GM12878 (cell line): ENCODE measurements around the gene PAPPA. TPM values are rescaled to one million over a fixed set of nuclear protein-coding genes. Genes with fewer than 3 reads are reported as not detected.

Experiments
- ATAC-seq: fragments of 200-7000 bp; cut with Tn5 transposase; 3 replicates; pipeline ENCODE4 v1.9.1; 2020; ENCODE audit warnings: mild to moderate bottlenecking, moderate library complexity
- BruUV-seq: library from RNA; stranded (reverse); fragments of 400-500 nt; replicated peaks from 2 replicates; lab custom pipeline; 2021; lab: Mats Ljungman, UMichigan
- CTCF ChIA-PET: fragments of 300-600 bp; sonication (Branson Sonifier 250); formaldehyde crosslinking; extraction: SDS; loops from one replicate; lab custom pipeline; 2021; ENCODE audit warnings: inconsistent platforms; lab: Yijun Ruan, JAX
- POLR2A ChIA-PET: fragments of 350-600 bp; formaldehyde crosslinking; extraction: SDS; loops from one replicate; lab custom pipeline; 2021; ENCODE audit warnings: inconsistent platforms; lab: Charles Lee
- RAD21 ChIA-PET: fragments of 300-600 bp; sonication (Branson Sonifier 250); formaldehyde crosslinking; loops from one replicate; lab custom pipeline; 2023; ENCODE audit warnings: antibody characterized with exemption; ENCODE audit not compliant: unreplicated experiment; lab: Charles Lee
- SMC1A ChIA-PET: fragments of 300-600 bp; sonication (Branson Sonifier 250); formaldehyde crosslinking; loops from one replicate; lab custom pipeline; 2023; ENCODE audit not compliant: unreplicated experiment, uncharacterized antibody; lab: Charles Lee
- DNase-seq: peaks from one replicate; pipeline ENCODE4 v3.0.0-alpha.2; 2011; ENCODE audit warnings: low read depth, low spot score
- FAIRE-seq: peaks from 3 replicates; lab custom pipeline; 2011; peaks lifted over from hg19 to GRCh38; lab: Jason Lieb, UNC
- H2AFZ ChIP-seq: 2 replicates; pipeline ENCODE4 v1.6.0; 2011; ENCODE audit warnings: low read depth, low read length, control low read depth; ENCODE audit not compliant: control insufficient read depth
- H3K27ac ChIP-seq: 2 replicates; pipeline ENCODE4 v1.5.1; 2011; ENCODE audit warnings: control low read depth; ENCODE audit not compliant: control insufficient read depth, insufficient read depth
- H3K27me3 ChIP-seq, 2 experiments: replicated peaks in 1 of 2; 2 replicates each; pipeline versions ENCODE4 v1.6.0 to v1.6.1; 2011; ENCODE audit warnings: low read length in 1 of 2; ENCODE audit not compliant: control insufficient read depth in 2 of 2, insufficient read depth in 2 of 2
- H3K36me3 ChIP-seq, 2 experiments: 2 replicates each; pipeline ENCODE4 v1.5.1; 2011; ENCODE audit warnings: low read length in 1 of 2; ENCODE audit not compliant: control insufficient read depth in 2 of 2, insufficient read depth in 2 of 2
- H3K4me1 ChIP-seq: 2 replicates; pipeline ENCODE4 v1.6.1; 2011; ENCODE audit warnings: mild to moderate bottlenecking, low read length, moderate library complexity, mixed read lengths; ENCODE audit not compliant: control insufficient read depth, insufficient read depth
- H3K4me2 ChIP-seq: 2 replicates; pipeline ENCODE4 v1.6.0; 2011; ENCODE audit warnings: control low read depth; ENCODE audit not compliant: control insufficient read depth, insufficient read depth
- H3K4me3 ChIP-seq: fragments of 200-600 bp; sonication (generic); 2 replicates; pipeline ENCODE4 v1.5.1; 2016
- H3K79me2 ChIP-seq: 2 replicates; pipeline ENCODE4 v1.6.0; 2011; ENCODE audit warnings: low read length; ENCODE audit not compliant: control insufficient read depth, insufficient read depth
- H3K9ac ChIP-seq: 2 replicates; pipeline ENCODE4 v1.8.0; 2011; ENCODE audit warnings: low read length, control low read depth, mixed read lengths; ENCODE audit not compliant: control insufficient read depth, insufficient read depth
- H3K9me3 ChIP-seq: replicated peaks from 3 replicates; pipeline ENCODE4 v1.5.1; 2011; ENCODE audit warnings: mild to moderate bottlenecking, low read length; ENCODE audit not compliant: control insufficient read depth, insufficient read depth
- H4K20me1 ChIP-seq: 2 replicates; pipeline ENCODE4 v1.6.0; 2011; ENCODE audit not compliant: control insufficient read depth, insufficient read depth
- EP300 ChIP-seq, 2 experiments: fragments of 150-350 bp in 1 of 2; IDR thresholded peaks; 2 replicates each; pipeline ENCODE4 v1.6.1; 2011 to 2012; ENCODE audit warnings: low read depth in 2 of 2, low read length in 2 of 2, borderline replicate concordance in 1 of 2, improper control_type of control experiment in 1 of 2, inconsistent platforms in 1 of 2; ENCODE audit not compliant: control insufficient read depth in 1 of 2
- GABPA ChIP-seq: IDR thresholded peaks from 2 replicates; pipeline ENCODE4 v1.6.1; 2014; ENCODE audit warnings: antibody characterized with exemption, low read depth, mild to moderate bottlenecking, inconsistent platforms
- KAT2A ChIP-seq: conservative IDR thresholded peaks from 2 replicates; pipeline ENCODE4 v1.6.1; 2011; ENCODE audit warnings: low read depth, low read length; ENCODE audit not compliant: control insufficient read depth
- MTA2 ChIP-seq: fragments of 450-650 bp; IDR thresholded peaks from 2 replicates; pipeline ENCODE4 v1.6.1; 2016; ENCODE audit warnings: low read depth, mild to moderate bottlenecking, moderate library complexity
- MXI1 ChIP-seq: fragments of 150-350 bp; IDR thresholded peaks from 2 replicates; pipeline ENCODE4 v1.6.1; 2011; ENCODE audit warnings: low read depth, mild to moderate bottlenecking, inconsistent platforms, low read length, improper control_type of control experiment
- NBN ChIP-seq: fragments of 450-650 bp; IDR thresholded peaks from 2 replicates; pipeline ENCODE4 v1.6.1; 2016
- NFIC ChIP-seq: IDR thresholded peaks from 2 replicates; pipeline ENCODE4 v1.6.1; 2012; ENCODE audit warnings: low read depth, mild to moderate bottlenecking, inconsistent platforms, low read length, moderate library complexity
- PRDM15 ChIP-seq: fragments of 450-650 bp; formaldehyde crosslinking; IDR thresholded peaks from 2 replicates; pipeline ENCODE4 v1.4.0; 2020; ENCODE audit warnings: mild to moderate bottlenecking, moderate library complexity
- RUNX3 ChIP-seq: IDR thresholded peaks from 2 replicates; pipeline ENCODE4 v1.6.1; 2012; ENCODE audit warnings: low read length, inconsistent platforms
- SMC3 ChIP-seq: IDR thresholded peaks from 2 replicates; pipeline ENCODE4 v1.6.1; 2011; ENCODE audit warnings: low read length, improper control_type of control experiment, borderline replicate concordance
- SPI1 ChIP-seq: IDR thresholded peaks from 2 replicates; pipeline ENCODE4 v1.6.1; 2011; ENCODE audit warnings: low read depth, mild to moderate bottlenecking, low read length, moderate library complexity, borderline replicate concordance; ENCODE audit not compliant: insufficient read depth
- SRF ChIP-seq, 2 experiments: IDR thresholded peaks; 2 replicates each; pipeline ENCODE4 v1.6.1; 2011; ENCODE audit warnings: low read depth in 2 of 2, low read length in 2 of 2, mild to moderate bottlenecking in 1 of 2, moderate library complexity in 1 of 2
- STAT1 ChIP-seq: fragments of 450-650 bp; conservative IDR thresholded peaks from 2 replicates; pipeline ENCODE4 v1.6.1; 2014; ENCODE audit warnings: antibody characterized with exemption, mild to moderate bottlenecking
- TAF1 ChIP-seq: IDR thresholded peaks from 2 replicates; pipeline ENCODE4 v1.6.1; 2011; ENCODE audit warnings: mild to moderate bottlenecking, low read depth, low read length, borderline replicate concordance
- WGBS: methylation state at CpG from one replicate; pipeline ENCODE4 v1.1.6; 2016; ENCODE audit warnings: low lambda C conversion rate; ENCODE audit not compliant: insufficient replicate concordance, insufficient coverage; ENCODE audit errors: missing lambda C conversion rate; 5-methylcytosine and 5-hydroxymethylcytosine counted together
- in situ Hi-C: fragments of 300-500 bp; cut with MboI; formaldehyde crosslinking; loops from 9 replicates; pipeline ENCODE4 v1.14.3; 2018; ENCODE audit warnings: mixed read lengths
- intact Hi-C: fragments of 100-400 bp; cut with micrococcal nuclease; formaldehyde crosslinking; loops from one replicate; pipeline ENCODE4 v1.14.2; 2022; ENCODE audit not compliant: unreplicated experiment
- polyA plus RNA-seq, 11 experiments: library from polyadenylated mRNA; depleted of rRNA in 4 of 11; unstranded in 6 of 11; stranded (reverse) in 5 of 11; fragments of >200 nt; fragmentation: Nextera tagmentation in 4 of 11; fragmentation: Illumina TruSeq in 1 of 11; extraction: Ambion mirVana in 4 of 11; extraction: Trizol in 1 of 11; gene quantifications; 1 replicate in 1 of 11; 2 replicates in 10 of 11; pipeline versions ENCODE4 v1.2.1 to v1.2.3, GENCODE V29; 2011 to 2016; ENCODE audit warnings: inconsistent platforms in 2 of 11, missing spikeins in 2 of 11, low read depth in 1 of 11
- total RNA-seq, 4 experiments: library from RNA; depleted of rRNA in 3 of 4; stranded (reverse); fragments of >200 nt in 3 of 4; fragmentation: Illumina TruSeq in 1 of 4; extraction: Trizol in 1 of 4; gene quantifications; 2 replicates each; pipeline versions ENCODE4 v1.2.1 to v1.2.3, GENCODE V29; 2013 to 2021

Gene PAPPA
- total and polyA plus RNA-seq, 10 of the 15 experiments (the other 5 are each of a cell fraction or from before 2014, with no cell fraction given): under 0.01 to 0.19 (median 0.02) TPM; not detected in 4

DNA sequence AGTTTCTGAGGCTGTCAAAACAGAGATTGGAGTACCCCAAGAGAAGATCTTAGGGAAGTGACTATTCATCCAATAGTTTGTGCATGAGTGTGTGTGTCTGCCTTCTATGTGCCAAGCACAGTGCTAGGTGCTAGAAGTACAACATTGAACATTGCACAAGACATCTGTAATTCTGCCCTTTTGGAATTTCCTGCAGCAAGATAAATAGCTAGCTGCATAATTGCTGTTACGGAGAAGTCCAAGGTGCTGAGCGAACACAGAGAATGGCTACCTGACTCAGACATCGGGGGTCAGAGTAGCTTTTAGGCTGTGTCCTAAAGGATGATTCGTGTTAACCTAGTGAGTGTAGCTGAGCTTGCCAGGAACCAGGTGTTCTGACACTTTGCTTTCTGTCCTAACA, 44.8 kb downstream of the PAPPA start:
- Histone ChIP-seq H4K20me1 (no peaks in the 10 kb centered on the region), H3K4me2 (no peak overlapping the region), H3K27me3 (no peaks in the 10 kb centered on the region), H3K79me2 (no peaks in the 10 kb centered on the region), H3K4me1 (no peaks in the 10 kb centered on the region), H3K9ac (no peak overlapping the region), H3K9me3 (no peaks in the 10 kb centered on the region), H3K4me3 (no peak overlapping the region), H2AFZ (no peak overlapping the region), H3K36me3 (no peaks in the 10 kb centered on the region), H3K27ac (no peak overlapping the region)
- ChIA-PET RAD21 (no interaction called here), SMC1A (no interaction called here), POLR2A (no interaction called here), CTCF (no interaction called here)
- intact Hi-C loops (no loop called here), in situ Hi-C loops (no loop called here)
- no peak for FAIRE-seq
- DNase-seq: no peak
- 36% methylated on average over 4 of the region's 4 CpGs for WGBS
- no TSS peak for BruUV-seq
- TF ChIP-seq NFIC: no peak
- ATAC-seq: no peak

DNA sequence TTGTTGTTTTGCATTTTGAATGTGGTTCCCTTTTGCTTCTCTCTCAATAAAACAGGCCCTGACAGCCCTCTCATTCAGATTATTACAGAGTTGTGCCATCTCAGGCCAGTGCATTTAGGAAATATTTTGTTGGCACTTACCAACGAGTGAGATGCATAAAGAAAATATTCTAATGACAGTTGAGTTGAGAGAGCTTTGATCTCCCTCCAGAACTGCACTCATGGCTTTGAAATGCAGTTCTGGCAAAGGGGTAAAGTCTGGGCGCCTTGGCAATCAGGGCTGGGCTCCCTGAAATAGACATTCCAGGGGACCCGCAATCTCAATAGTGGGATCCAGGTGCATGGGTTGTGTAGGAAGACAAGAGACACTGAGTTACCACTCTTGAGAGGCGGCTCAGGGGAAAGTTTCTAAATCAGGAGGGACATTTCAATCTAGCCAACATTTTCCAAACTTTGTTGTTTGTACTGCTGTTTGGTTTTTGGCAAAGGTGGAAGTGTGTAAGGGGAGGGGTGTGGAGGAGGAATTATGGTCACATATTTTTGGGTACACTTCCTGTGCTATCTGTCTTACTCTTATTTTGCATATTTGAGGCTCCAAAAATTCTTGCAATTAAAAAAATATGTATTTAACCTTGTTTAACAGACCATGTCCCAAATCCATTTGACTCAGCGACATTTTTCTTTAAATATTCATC, 48.8 kb downstream of the PAPPA start:
- POLR2A ChIA-PET: no interaction called here
- Histone ChIP-seq H4K20me1 (no peaks in the 10 kb centered on the region), H3K27ac (no peak overlapping the region), H2AFZ (no peak overlapping the region), H3K79me2 (no peaks in the 10 kb centered on the region), H3K36me3 (no peaks in the 10 kb centered on the region), H3K4me2 (no peak overlapping the region), H3K27me3 (no peaks in the 10 kb centered on the region), H3K9me3 (no peaks in the 10 kb centered on the region), H3K4me3 (no peak overlapping the region), H3K4me1 (no peaks in the 10 kb centered on the region), H3K9ac (no peak overlapping the region)
- no peak for TF ChIP-seq SRF (IDR thresholded peaks at IDR 0.05; ENCODE audit: low read depth in 2 of 2, low read length in 2 of 2)
- no peak for TF ChIP-seq MXI1
- TF ChIP-seq NBN: no peak
- TF ChIP-seq PRDM15 (CRISPR knock-in tag): no peak
- no peak for TF ChIP-seq MTA2
- TF ChIP-seq SPI1: no peak
- no peak for TF ChIP-seq TAF1
- TF ChIP-seq GABPA: no peak
- TF ChIP-seq EP300 (IDR thresholded peaks at IDR 0.05; ENCODE audit: borderline replicate concordance in 1 of 2, control insufficient read depth in 1 of 2, low read depth in 2 of 2, low read length in 2 of 2): no peak
- no peak for TF ChIP-seq STAT1
- TF ChIP-seq RUNX3: no peak
- no peak for TF ChIP-seq KAT2A
- no peak for TF ChIP-seq SMC3
- RAD21 ChIA-PET: no interaction called here
- ATAC-seq: no peak
- no peak for DNase-seq
- BruUV-seq: no TSS peak
- FAIRE-seq: no peak
- SMC1A ChIA-PET: no interaction called here
- in situ Hi-C loops (no loop called here), intact Hi-C loops (no loop called here)
- WGBS: 15% methylated on average over 5 of the region's 5 CpGs
- CTCF ChIA-PET: interaction anchor here (1.1 kb wide), 1 partner anchor 370 kb away, joined by 3 read pairs; no protein-coding TSS in a partner anchor
